ENCODE results near the gene GNAO1.
A peak's percentile ranks its signal among the peaks of the same experiment; 100 is the strongest.
"Not testable (repeated sequence)": the region's sequence is repeated elsewhere in the genome, so short reads cannot be mapped to it uniquely, and the experiment has no call there.

GNAO1 gene

DNA sequence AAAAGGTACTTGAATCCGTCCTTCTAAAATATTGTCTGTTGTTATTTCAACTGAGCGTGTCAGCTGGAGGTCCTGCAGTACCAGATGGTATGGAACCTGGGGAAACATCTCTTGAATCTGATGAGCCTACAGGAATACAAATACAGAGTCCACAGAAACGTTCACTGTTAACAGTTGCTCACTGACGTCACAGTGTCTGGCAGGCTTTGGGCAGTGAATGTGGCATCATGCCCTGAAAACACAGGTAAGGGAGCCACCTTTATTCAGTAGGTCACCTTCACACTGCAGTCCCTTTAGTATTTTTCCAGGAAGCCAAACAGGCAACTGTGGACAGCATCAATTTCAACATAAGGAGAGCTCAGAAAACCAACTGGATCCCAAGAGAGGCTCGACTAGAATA is 177.9 kb downstream of the GNAO1 start:
- no peak for DNase-seq

DNA sequence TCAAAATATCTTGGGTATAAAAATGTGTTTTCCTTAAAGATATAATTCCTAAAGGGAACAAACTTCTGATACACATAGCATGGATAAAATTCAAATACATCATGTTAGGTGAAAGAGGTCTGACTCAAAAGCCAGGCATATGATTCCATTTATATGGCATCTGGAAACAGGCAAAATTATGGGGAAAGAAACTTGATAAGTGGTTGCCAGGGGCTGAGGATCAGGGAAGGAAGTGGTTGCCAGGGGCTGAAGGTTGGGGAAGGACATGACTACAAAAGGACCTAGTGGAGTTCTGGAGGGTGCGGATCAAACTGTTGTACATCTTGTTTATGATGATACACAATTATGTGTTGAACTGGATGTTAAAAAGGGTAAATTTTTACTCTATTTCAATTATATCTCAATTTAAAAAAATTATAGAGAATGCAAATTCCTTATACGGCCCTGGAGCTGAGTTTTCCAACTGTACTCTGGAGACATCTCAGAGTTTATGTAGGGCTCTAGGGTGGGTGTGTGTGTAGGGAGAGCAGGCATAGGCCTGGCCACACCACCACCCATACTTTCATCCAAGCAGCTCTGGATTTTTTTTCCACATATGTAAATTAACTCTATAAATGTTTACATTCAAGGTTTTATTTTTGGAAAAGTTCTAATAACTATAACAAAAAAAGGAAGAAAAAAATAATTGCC is 179.0 kb downstream of the GNAO1 start:
- no peak for DNase-seq

DNA sequence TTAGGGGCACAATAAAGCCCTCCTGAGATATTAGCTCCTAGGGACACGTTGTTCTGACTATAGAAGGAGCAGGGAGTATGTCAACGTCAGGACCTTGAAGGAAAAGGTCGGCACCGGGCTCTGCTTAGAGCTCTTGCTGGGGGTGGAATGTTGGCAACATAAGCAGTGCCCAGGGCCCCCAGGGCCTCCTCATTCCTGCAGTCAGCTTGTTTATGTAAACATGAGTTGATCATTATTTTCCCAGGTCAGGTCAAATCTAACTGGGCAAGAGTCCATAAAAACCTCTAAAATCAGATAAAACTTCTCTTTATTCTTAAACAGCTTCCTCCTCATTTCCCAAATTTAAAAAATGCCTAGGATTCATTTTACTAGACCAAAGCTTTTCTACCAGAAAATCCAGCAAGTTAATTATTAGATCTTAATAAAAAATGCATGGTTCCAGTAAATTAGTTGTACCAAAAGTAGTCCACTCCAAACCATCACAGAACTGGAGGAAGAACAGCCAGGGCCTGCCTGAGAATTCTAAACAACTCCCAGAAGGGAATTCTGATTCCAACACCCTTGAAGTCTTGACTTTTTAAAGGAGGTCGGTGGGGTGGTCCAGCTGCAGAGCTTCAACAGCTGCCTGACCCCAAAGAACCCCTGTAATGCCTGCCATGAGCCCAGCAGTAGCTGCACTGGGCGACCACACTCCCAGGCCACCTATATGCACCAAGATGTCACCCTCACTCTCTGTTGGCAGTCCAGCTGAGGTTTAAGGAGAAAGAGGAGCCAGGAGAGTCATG is 179.8 kb downstream of the GNAO1 start:
- DNase-seq: no peak

DNA sequence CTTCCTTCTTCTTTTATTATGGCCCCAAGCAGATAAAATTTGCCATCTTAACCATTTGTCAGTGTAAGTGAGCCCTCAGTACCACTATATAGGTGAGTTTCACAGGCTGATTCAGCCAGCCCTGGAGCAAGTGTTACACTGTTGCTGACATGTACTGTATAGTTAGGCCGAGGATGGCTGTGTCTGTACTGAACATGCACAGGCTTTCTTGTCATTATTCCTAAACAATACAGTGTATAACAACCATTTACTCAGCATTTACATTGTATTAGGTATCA is 180.3 kb downstream of the GNAO1 start:
- DNase-seq: no peak

DNA sequence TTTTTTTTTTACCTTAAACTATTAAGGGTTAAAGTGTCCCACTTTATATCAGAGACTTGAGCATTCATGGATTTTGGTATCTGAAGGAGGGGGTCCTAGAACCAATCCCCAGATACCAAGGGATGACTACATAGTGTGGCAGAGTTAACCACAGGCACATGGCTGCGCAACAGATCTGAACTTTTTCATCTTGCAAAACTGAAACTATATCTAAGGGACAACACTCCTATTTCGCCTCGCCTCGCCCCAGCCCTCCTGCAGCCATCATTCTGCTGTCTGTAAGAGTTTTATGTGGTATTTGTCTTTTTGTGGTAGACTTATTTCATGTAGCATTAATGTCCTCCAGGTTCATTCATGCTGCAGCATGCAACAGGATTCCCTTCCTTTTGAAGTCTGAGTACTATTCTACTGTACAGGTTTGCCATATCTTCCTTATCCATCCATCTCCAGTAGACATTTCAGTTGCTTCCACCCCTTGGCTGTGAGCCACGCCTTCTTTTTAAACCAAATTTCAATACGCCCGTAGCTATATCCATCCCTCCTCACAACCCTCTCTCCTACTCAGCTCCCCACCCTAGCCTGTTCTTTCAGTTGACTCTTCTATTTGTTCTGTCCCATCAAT is 180.8 kb downstream of the GNAO1 start:
- DNase-seq: no peak

DNA sequence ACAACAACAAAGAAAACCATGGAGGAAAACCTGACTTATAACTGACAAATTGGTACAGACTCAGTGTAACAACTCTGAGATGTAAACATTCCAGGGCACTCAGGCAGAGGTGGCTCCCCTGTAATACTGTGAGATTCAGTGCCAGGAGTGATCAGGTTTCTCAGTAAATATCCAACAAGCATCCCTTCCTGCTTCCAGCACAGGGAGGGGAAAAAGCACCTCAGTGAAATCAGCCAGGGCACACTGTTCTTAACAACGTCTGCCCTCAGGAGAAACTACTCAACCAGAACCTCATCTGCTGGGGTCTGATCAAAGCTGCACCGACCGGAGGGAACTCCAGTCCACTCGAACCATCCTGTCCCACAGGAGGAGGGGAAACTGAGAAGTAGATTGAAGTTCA is 181.7 kb downstream of the GNAO1 start:
- DNase-seq: no peak

DNA sequence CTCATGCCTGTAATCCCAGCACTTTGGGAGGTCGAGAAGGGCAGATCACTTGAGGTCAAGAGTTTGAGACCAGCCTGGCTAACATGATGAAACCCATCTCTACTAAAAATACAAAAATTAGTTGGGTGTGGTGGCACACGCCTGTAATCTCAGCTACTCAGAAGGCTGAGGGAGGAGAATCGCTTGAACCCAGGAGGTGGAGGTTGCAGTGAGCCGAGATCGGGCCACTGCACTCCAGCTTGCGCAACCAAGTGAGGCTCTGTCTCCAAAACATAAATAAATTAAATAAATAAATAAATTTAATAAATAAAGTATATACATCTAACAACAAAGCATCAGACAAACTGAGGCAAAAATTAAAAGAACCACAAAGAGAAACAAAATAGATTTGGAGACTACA is 184.5 kb downstream of the GNAO1 start:
- not testable (repeated sequence) for DNase-seq

DNA sequence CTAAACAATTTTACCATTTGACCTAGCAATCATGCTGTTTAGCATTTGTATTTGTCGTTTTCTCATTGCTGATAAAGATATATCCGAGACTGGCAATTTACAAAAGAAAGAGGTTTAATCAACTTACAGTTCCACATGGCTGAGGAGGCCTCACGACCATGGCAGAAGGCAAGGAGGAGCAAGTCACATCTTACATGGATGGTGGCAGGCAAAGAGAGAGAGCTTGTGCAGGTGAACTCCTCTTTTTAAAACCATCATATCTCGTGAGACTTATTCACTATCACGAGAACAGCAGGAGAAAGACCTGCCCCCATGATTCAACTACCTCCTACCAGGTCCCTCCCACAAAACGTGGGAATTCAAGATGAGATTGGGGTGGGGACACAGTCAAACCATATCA is 187.8 kb downstream of the GNAO1 start:
- DNase-seq: not testable (repeated sequence)

DNA sequence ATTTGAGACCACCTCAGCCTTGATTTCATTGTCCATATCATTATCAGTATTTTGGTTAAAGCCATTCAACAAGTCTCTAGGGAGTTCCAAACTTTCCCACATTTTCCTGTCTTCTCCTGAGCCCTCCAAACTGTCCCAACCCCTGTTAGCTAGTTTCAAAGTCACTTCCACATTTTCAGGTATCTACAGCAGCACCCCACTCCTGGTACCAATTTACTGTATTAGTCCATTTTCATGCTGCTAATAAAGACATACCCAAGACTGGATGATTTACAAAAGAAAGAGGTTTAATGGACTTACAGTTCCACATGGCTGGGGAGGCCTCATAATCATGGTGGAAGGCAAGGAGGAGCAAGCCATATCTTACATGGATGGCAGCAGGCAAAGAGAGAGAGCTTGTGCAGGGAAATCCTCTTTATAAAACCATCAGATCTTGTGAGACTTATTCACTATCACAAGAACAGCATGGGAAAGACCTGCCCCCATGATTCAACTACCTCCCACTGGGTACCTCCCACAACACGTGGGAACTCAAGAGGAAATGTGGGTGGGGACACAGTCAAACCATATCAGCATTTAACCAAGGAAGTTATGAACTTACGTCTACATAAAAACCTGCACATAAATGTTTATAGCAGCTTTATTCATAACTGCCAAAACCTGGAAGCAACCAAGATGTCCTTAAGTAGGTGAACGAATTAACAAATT is 189.6 kb downstream of the GNAO1 start:
- DNase-seq: not testable (repeated sequence)

DNA sequence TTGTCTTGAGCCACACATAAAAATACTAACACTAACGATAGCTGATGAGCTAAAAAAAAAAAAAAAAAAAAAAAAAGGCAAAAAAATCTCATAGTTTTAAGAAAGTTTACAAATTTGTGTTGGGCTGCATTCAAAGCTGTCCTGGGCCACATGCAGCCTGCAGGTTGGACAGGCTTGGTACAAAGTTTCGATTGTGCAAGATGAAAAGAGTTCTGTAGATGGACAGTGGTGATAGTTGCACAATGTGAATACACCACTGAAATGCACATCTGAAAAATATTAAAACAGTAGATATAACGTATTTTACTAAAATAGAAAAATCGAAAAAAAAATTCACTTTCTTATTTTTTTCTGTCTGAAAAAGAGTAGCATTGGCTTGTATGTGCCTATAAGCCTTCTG is 191.2 kb downstream of the GNAO1 start:
- no peak for DNase-seq

DNA sequence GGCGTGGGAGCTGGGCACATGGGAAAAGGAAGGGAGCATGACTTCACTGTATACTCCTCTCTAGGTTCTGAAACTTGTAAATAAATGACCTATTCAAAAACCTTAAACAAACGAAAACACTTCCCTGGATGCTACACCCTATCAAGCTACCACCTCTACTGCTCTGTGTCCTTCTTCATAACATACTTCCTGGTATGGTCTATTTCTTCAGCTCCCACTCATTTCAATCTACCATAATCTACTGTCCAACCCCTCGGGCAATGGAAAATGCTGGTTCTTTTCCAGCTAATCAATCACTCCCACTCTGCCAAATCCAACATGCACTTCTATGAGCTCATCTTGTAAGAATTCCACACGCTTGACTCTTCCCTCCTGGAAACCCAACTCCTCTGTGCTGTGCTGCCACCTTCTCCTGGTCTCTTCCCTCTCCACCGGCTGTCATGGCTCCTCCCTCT is 191.6 kb downstream of the GNAO1 start:
- no peak for DNase-seq

DNA sequence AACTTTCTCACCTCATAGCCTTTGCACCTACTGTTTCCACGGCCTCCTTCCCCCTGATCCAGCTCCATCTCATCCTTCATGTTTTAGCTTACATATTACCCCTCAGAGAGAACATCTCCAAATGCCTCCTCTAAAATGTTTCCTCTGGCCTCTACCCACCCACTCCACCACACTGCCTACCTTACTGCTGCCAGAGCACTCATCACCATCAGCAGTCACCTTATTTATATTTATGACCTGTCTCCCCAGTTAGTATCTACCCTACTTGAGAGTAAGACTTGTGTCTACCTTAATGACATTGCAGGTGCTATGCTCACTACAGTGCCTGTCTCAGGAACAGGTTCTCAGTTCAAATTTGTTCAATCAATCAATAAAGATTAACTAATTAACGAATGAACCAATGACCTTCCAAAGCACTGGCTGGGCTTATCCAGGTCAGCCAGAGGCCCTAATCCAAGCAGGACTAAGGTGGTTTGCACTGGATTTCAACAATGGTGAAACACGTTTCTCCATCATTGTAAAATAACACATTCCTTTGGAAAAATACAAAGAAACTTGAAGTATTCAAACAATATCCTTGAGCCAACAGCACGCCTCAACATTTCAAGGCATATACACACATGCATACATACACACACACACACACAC is 192.9 kb downstream of the GNAO1 start:
- no peak for DNase-seq

DNA sequence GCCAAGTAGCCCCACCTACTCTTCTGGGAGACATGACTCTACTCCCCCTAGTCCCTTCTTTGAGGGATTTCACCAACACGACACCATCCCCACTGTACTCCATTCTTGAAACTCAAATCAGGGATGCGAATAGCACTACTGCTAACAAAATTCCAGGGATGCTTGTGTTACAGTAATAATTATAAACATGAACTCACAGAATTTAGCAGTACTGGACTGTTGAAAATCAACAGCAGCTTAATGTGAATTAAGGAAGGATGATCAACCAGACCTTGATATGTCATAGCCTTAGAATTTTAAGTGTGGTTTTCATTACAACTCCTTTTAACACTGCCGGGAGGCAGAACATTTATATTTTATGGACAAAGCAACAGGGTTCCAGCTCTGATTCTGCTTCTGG is 196.1 kb downstream of the GNAO1 start:
- no peak for DNase-seq

DNA sequence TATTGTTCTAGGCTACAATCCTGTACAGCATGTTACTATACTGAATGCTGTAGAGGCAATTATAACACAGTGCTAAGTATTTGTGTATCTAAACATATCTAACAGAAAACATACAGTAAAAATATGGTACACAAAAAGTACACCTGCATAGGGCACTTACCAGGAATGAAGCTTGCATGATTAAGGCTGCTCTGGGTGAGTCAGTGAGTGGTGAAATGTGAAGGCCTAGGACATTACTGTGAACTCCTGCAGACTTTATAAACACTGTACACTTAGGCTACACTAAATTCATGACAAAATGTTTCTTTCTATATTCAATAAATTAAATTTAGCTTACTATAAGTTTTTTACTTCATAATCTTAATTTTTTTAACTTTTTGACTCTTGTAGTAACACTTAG is 196.9 kb downstream of the GNAO1 start:
- no peak for DNase-seq

DNA sequence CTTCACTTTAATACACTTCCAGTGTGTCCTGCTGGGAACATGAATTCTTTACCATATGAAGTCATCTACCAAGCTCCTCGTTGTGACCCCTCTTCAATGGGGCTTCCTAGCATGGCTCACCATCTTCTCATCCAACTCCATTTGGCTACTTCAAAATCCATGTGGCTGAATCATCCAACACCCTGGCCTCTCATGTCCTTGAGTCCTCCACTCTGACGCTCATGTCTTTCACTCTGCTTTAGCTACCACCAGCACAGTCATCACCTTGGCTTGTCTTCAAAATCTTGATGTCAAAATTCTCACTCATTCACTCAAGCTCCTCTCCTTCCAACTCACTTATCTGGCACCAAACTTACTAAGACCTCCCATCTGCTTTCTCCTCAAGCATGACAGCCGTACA is 198.3 kb downstream of the GNAO1 start:
- DNase-seq: no peak

DNA sequence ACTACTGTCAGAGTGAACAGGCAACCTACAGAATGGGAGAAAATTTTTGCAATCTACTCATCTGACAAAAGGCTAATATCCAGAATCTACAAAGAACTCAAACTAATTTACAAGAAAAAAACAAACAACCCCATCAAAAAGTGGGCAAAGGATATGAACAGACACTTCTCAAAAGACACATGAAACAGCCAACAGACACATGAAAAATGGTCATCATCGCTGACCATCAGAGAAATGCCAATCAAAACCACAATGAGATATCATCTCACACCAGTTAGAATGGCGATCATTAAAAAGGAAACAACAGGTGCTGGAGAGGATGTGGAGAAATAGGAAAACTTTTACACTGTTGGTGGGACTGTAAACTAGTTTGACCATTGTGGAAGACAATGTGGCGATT is 205.4 kb downstream of the GNAO1 start:
- not testable (repeated sequence) for DNase-seq

DNA sequence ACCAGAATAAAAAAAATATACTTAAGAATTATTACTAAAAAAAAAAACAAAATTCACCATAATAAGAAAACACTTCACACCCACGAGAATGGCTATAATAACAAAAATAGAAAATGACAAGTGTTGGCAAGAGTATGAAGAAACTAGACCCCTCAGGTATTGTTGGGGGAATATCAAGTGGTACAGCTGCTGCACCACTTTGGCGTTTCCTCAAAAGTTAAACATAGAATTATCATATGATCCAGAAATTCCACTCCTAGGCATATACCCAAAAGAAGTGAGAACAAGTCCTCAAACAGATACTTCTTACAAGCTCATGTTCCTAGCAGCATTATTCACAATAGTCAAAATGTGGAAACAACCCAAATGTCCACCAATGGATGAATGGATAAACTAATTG is 207.8 kb downstream of the GNAO1 start:
- no peak for DNase-seq

DNA sequence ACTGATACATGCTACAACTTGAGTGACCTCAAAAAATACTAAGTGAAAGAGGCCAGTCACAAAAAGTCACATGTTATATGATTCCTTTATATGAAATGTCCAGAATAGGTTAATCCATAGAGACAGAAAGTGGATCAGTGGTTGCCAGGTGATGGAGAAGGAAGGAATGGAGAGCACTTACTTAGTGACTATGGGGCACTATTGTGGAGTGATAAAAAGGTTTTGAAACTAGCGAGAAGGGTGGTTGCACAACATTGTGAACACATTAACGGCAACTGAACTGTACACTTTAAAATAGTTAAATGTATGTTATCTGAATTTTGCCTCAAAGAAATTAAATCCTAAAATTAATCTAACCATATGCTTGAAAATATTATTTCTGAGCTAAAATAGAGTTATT is 208.2 kb downstream of the GNAO1 start:
- no peak for DNase-seq

DNA sequence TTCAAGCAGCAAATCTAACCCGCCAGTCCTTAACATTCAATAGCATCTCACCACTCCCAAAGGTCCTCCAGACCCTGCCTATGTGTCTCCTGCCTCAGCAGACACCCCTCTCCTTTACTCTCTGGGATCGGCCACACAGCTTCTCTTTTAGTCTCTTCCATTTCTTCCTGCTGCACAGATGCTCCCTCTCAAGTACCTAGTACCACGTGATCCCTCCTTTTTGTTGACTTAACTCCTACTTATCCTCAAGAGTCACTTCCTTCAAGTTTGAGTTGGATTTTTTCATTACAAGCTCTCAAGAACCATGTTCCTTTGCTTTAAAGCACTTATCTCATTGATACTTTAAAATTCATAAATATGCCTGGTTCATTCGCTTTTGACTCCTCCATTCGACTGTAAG is 209.2 kb downstream of the GNAO1 start:
- DNase-seq: no peak

DNA sequence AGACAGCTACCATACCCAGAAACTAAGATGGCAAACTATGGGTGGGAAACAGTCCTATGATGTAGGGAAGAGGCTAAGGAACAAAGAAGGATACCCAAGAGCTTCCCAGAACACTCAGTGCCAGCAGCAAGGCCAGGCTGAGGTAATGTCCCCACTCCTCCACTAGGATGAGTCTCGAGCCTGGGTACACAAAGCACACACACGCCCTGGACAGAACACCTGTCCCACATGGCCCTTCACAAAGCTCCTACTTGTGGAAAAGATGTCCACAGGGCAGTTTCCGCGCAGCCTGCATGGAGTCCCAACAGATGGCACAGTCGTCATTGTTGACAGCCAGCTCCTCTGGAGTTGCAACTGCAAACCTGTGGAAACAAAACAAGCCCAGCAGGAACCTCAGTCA is 210.2 kb downstream of the GNAO1 start:
- DNase-seq: peak; percentile 20

DNA sequence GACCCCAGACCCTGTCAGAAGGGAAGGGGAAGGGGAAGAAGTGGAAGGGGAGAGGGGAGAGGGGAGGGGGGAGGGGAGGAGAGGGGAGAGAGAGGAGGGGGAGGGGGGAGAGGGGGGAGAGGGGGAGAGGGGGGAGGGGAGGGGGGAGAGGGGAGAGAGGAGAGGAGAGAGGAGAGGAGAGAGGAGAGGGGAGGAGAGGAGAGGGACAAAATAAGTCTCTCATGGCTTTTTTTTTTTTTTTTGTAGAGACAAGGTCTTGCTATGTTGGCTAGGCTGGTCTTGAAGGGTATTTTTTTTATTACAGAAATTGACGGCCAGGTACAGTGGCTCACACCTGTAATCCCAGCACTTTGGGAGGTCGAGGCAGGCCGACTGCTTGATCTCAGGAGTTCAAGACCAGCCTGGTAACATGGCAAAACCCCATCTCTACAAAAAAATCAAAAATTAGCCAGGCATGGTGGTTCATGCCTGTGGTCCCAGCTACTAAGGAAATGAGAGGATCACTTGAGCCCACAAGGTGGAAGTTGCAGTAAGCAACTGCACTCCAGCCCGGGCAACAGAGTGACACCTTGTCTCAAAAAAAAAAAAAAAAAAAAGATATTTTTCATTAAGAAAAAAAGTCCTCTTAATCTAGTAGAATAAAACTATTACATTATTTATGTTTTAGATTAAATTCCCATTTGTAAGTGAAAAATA is 214.8 kb downstream of the GNAO1 start:
- DNase-seq: no peak

All from RPMI8226 (cell line).